ENCODE measurements around the gene DTWD2.

DTWD2 gene

GRCh38 chr5:118825226-118825625, 163.1 kb downstream of the DTWD2 start:
- no peak overlapping the region for H3K4me2 ChIP-seq (ENCODE audit: low read depth, low read length, poor library complexity, severe bottlenecking)
- no peaks in the 10 kb centered on the region for H3K27me3 ChIP-seq (ENCODE audit: low read length)
- H2AFZ ChIP-seq (ENCODE audit: low read depth, low read length, severe bottlenecking) = no peak overlapping the region
- no peaks in the 10 kb centered on the region for H4K20me1 ChIP-seq (ENCODE audit: low read depth, low read length)
- H3K4me3 ChIP-seq (ENCODE audit: insufficient read depth, low read length, poor library complexity, severe bottlenecking) = no peak overlapping the region
- no peaks in the 10 kb centered on the region for H3K9me3 ChIP-seq (ENCODE audit: insufficient read depth, low read length)
- no peak overlapping the region for H3K9ac ChIP-seq (ENCODE audit: low read length)
- no peaks in the 10 kb centered on the region for H3K79me2 ChIP-seq (ENCODE audit: insufficient read depth, low read length)
- no peaks in the 10 kb centered on the region for H3K36me3 ChIP-seq (ENCODE audit: low read length)
- no peak overlapping the region for H3K27ac ChIP-seq (ENCODE audit: low read depth, low read length)
- TF ChIP-seq EZH2phosphoT487 (conservative IDR thresholded peaks at IDR 0.05; ENCODE audit: low read length) (no peak), CTCF (IDR thresholded peaks at IDR 0.05; ENCODE audit: insufficient read depth, low read length, poor library complexity, severe bottlenecking) (no peak)
- H3F3A ChIP-seq (ENCODE audit: insufficient read depth) = no peaks in the 10 kb centered on the region
- H3K9me2 ChIP-seq (replicated peaks; ENCODE audit: insufficient read depth, low read length) = no peaks in the 10 kb centered on the region

- Histone ChIP-seq H3K9me3 (ENCODE audit: insufficient read depth, low read length) (no peaks in the 10 kb centered on the region), H3K36me3 (ENCODE audit: low read length) (no peaks in the 10 kb centered on the region), H3K4me2 (ENCODE audit: low read depth, low read length, poor library complexity, severe bottlenecking) (no peak overlapping the region), H2AFZ (ENCODE audit: low read depth, low read length, severe bottlenecking) (no peak overlapping the region), H3K9ac (ENCODE audit: low read length) (no peak overlapping the region), H3K27me3 (ENCODE audit: low read length) (no peaks in the 10 kb centered on the region), H3F3A (ENCODE audit: insufficient read depth) (no peaks in the 10 kb centered on the region), H3K9me2 (replicated peaks; ENCODE audit: insufficient read depth, low read length) (no peaks in the 10 kb centered on the region), H3K4me3 (ENCODE audit: insufficient read depth, low read length, poor library complexity, severe bottlenecking) (no peak overlapping the region), H3K79me2 (ENCODE audit: insufficient read depth, low read length) (no peaks in the 10 kb centered on the region), H3K27ac (ENCODE audit: low read depth, low read length) (no peak overlapping the region), H4K20me1 (ENCODE audit: low read depth, low read length) (no peaks in the 10 kb centered on the region)
- TF ChIP-seq CTCF (IDR thresholded peaks at IDR 0.05; ENCODE audit: insufficient read depth, low read length, poor library complexity, severe bottlenecking) (no peak), EZH2phosphoT487 (conservative IDR thresholded peaks at IDR 0.05; ENCODE audit: low read length) (no peak)
These were observed 169.7 kb downstream of the DTWD2 start for GRCh38 chr5:118818604-118819003.

GRCh38 chr5:118808441-118808840, 179.9 kb downstream of the DTWD2 start:
- Histone ChIP-seq H3K9ac (ENCODE audit: low read length) (no peak overlapping the region), H3K9me2 (replicated peaks; ENCODE audit: insufficient read depth, low read length) (no peaks in the 10 kb centered on the region), H3K36me3 (ENCODE audit: low read length) (no peaks in the 10 kb centered on the region), H2AFZ (ENCODE audit: low read depth, low read length, severe bottlenecking) (no peak overlapping the region), H3K9me3 (ENCODE audit: insufficient read depth, low read length) (no peaks in the 10 kb centered on the region), H3K4me2 (ENCODE audit: low read depth, low read length, poor library complexity, severe bottlenecking) (no peak overlapping the region), H3F3A (ENCODE audit: insufficient read depth) (no peaks in the 10 kb centered on the region), H3K27me3 (ENCODE audit: low read length) (no peaks in the 10 kb centered on the region), H4K20me1 (ENCODE audit: low read depth, low read length) (no peaks in the 10 kb centered on the region), H3K27ac (ENCODE audit: low read depth, low read length) (no peak overlapping the region), H3K4me3 (ENCODE audit: insufficient read depth, low read length, poor library complexity, severe bottlenecking) (no peak overlapping the region), H3K79me2 (ENCODE audit: insufficient read depth, low read length) (no peaks in the 10 kb centered on the region)
- no peak for TF ChIP-seq EZH2phosphoT487 (conservative IDR thresholded peaks at IDR 0.05; ENCODE audit: low read length)
- no peak for TF ChIP-seq CTCF (IDR thresholded peaks at IDR 0.05; ENCODE audit: insufficient read depth, low read length, poor library complexity, severe bottlenecking)

Measured in SU-DHL-6 (cell line).